Measurements from ENCODE around the gene CSMD2.

CSMD2 gene

GRCh38 chr1:33709783-33710718 lies 455.0 kb downstream of the CSMD2 start:
- no peak overlapping the region for H3K27ac Mint-ChIP-seq
- H3K4me3 Mint-ChIP-seq, result no peak overlapping the region
- H3K4me1 Mint-ChIP-seq (ENCODE audit: low read depth), result peaks cover 1% of the 10 kb centered on the region
- H3K36me3 Mint-ChIP-seq (ENCODE audit: low read depth), result no peaks in the 10 kb centered on the region
- no peak for DNase-seq
- H3K27me3 Mint-ChIP-seq, result peaks cover 42% of the 10 kb centered on the region
- no peaks in the 10 kb centered on the region for H3K9me3 Mint-ChIP-seq

- no peak overlapping the region for H3K4me3 Mint-ChIP-seq
- H3K9me3 Mint-ChIP-seq, result no peaks in the 10 kb centered on the region
- peaks cover 42% of the 10 kb centered on the region for H3K27me3 Mint-ChIP-seq
- no peak for DNase-seq
- no peak overlapping the region for H3K27ac Mint-ChIP-seq
- no peaks in the 10 kb centered on the region for H3K36me3 Mint-ChIP-seq (ENCODE audit: low read depth)
- H3K4me1 Mint-ChIP-seq (ENCODE audit: low read depth), result peaks cover 1% of the 10 kb centered on the region
Observed at GRCh38 chr1:33709174-33709782, 455.8 kb downstream of the CSMD2 start.

- no peaks in the 10 kb centered on the region for H3K9me3 Mint-ChIP-seq
- no peak overlapping the region for H3K27ac Mint-ChIP-seq
- H3K27me3 Mint-ChIP-seq, result peaks cover 31% of the 10 kb centered on the region
- peaks cover 1% of the 10 kb centered on the region for H3K4me1 Mint-ChIP-seq (ENCODE audit: low read depth)
- DNase-seq, result no peak
- H3K4me3 Mint-ChIP-seq, result no peak overlapping the region
- no peaks in the 10 kb centered on the region for H3K36me3 Mint-ChIP-seq (ENCODE audit: low read depth)
Observed at GRCh38 chr1:33706634-33707255, 458.3 kb downstream of the CSMD2 start.

GRCh38 chr1:33703464-33703863 lies 461.6 kb downstream of the CSMD2 start:
- DNase-seq, result no peak
- H3K27ac Mint-ChIP-seq, result no peak overlapping the region
- no peaks in the 10 kb centered on the region for H3K4me1 Mint-ChIP-seq (ENCODE audit: low read depth)
- peaks cover 27% of the 10 kb centered on the region for H3K27me3 Mint-ChIP-seq
- H3K9me3 Mint-ChIP-seq, result no peaks in the 10 kb centered on the region
- no peak overlapping the region for H3K4me3 Mint-ChIP-seq
- no peaks in the 10 kb centered on the region for H3K36me3 Mint-ChIP-seq (ENCODE audit: low read depth)

- Mint-ChIP-seq H3K9me3 (no peaks in the 10 kb centered on the region), H3K27ac (no peak overlapping the region), H3K4me1 (ENCODE audit: low read depth) (no peaks in the 10 kb centered on the region), H3K27me3 (peaks cover 24% of the 10 kb centered on the region), H3K4me3 (no peak overlapping the region), H3K36me3 (ENCODE audit: low read depth) (no peaks in the 10 kb centered on the region)
- DNase-seq, result no peak
Observed at GRCh38 chr1:33698361-33699035, 466.5 kb downstream of the CSMD2 start.

- Mint-ChIP-seq H3K4me3 (no peak overlapping the region), H3K27me3 (peaks cover 26% of the 10 kb centered on the region), H3K36me3 (ENCODE audit: low read depth) (no peaks in the 10 kb centered on the region), H3K27ac (no peak overlapping the region), H3K9me3 (no peaks in the 10 kb centered on the region), H3K4me1 (ENCODE audit: low read depth) (no peaks in the 10 kb centered on the region)
- DNase-seq, result no peak
Observed at GRCh38 chr1:33697816-33698215, 467.2 kb downstream of the CSMD2 start.

- DNase-seq, result no peak
- peaks cover 26% of the 10 kb centered on the region for H3K27me3 Mint-ChIP-seq
Observed at GRCh38 chr1:33696962-33697361, 468.1 kb downstream of the CSMD2 start.

GRCh38 chr1:33696311-33696710 lies 468.7 kb downstream of the CSMD2 start:
- Mint-ChIP-seq H3K36me3 (ENCODE audit: low read depth) (no peaks in the 10 kb centered on the region), H3K4me3 (no peak overlapping the region), H3K27ac (no peak overlapping the region), H3K4me1 (ENCODE audit: low read depth) (no peaks in the 10 kb centered on the region), H3K9me3 (no peaks in the 10 kb centered on the region), H3K27me3 (peaks cover 25% of the 10 kb centered on the region)
- no peak for DNase-seq

More at GRCh38 chr1:33696962-33697361, 468.1 kb downstream of the CSMD2 start:
- Mint-ChIP-seq H3K27ac (no peak overlapping the region), H3K4me3 (no peak overlapping the region), H3K36me3 (ENCODE audit: low read depth) (no peaks in the 10 kb centered on the region), H3K9me3 (no peaks in the 10 kb centered on the region), H3K4me1 (ENCODE audit: low read depth) (no peaks in the 10 kb centered on the region)

- no peak overlapping the region for H3K4me3 Mint-ChIP-seq
- no peaks in the 10 kb centered on the region for H3K9me3 Mint-ChIP-seq
- no peaks in the 10 kb centered on the region for H3K4me1 Mint-ChIP-seq (ENCODE audit: low read depth)
- no peaks in the 10 kb centered on the region for H3K36me3 Mint-ChIP-seq (ENCODE audit: low read depth)
- H3K27me3 Mint-ChIP-seq, result peaks cover 18% of the 10 kb centered on the region
- no peak for DNase-seq
- H3K27ac Mint-ChIP-seq, result no peak overlapping the region
Observed at GRCh38 chr1:33692206-33693188, 472.5 kb downstream of the CSMD2 start.

GRCh38 chr1:33687000-33687399 lies 478.0 kb downstream of the CSMD2 start:
- Mint-ChIP-seq H3K4me3 (no peak overlapping the region), H3K9me3 (no peaks in the 10 kb centered on the region), H3K27ac (no peak overlapping the region), H3K4me1 (ENCODE audit: low read depth) (no peaks in the 10 kb centered on the region), H3K27me3 (peaks cover 33% of the 10 kb centered on the region), H3K36me3 (ENCODE audit: low read depth) (no peaks in the 10 kb centered on the region)
- DNase-seq, result no peak

GRCh38 chr1:33686551-33686950 lies 478.5 kb downstream of the CSMD2 start:
- Mint-ChIP-seq H3K27ac (no peak overlapping the region), H3K9me3 (no peaks in the 10 kb centered on the region), H3K4me1 (ENCODE audit: low read depth) (no peaks in the 10 kb centered on the region), H3K36me3 (ENCODE audit: low read depth) (no peaks in the 10 kb centered on the region), H3K27me3 (peaks cover 34% of the 10 kb centered on the region), H3K4me3 (no peak overlapping the region)
- DNase-seq, result no peak

- H3K27me3 Mint-ChIP-seq, result peaks cover 34% of the 10 kb centered on the region
- no peaks in the 10 kb centered on the region for H3K4me1 Mint-ChIP-seq (ENCODE audit: low read depth)
- H3K4me3 Mint-ChIP-seq, result no peak overlapping the region
- H3K27ac Mint-ChIP-seq, result no peak overlapping the region
- no peak for DNase-seq
- H3K9me3 Mint-ChIP-seq, result no peaks in the 10 kb centered on the region
- H3K36me3 Mint-ChIP-seq (ENCODE audit: low read depth), result no peaks in the 10 kb centered on the region
Observed at GRCh38 chr1:33685256-33685655, 479.8 kb downstream of the CSMD2 start.

- Mint-ChIP-seq H3K9me3 (no peaks in the 10 kb centered on the region), H3K4me1 (ENCODE audit: low read depth) (no peaks in the 10 kb centered on the region), H3K4me3 (no peak overlapping the region), H3K27me3 (peaks cover 32% of the 10 kb centered on the region), H3K27ac (no peak overlapping the region), H3K36me3 (ENCODE audit: low read depth) (no peaks in the 10 kb centered on the region)
- no peak for DNase-seq
Observed at GRCh38 chr1:33684396-33685179, 480.4 kb downstream of the CSMD2 start.
